HepG2 (cell line): ENCODE results near the gene ACOT8. TPM values are rescaled to one million over a fixed set of nuclear protein-coding genes. Genes with fewer than 3 reads are reported as not detected.

ENCODE experiments used
- ATAC-seq: fragments of 200-7000 bp; cut with Tn5 transposase; 3 replicates; pipeline ENCODE4 v1.9.1; 2020; ENCODE audit warnings: mild to moderate bottlenecking, moderate library complexity
- BruUV-seq: library from RNA; stranded (reverse); fragments of 400-500 nt; replicated peaks from 2 replicates; lab custom pipeline; 2021; lab: Mats Ljungman, UMichigan
- CTCF ChIA-PET: fragments of 300-600 bp; formaldehyde crosslinking; extraction: SDS; loops from one replicate; lab custom pipeline; 2021; ENCODE audit warnings: low total read pairs, inconsistent platforms, low intra/inter-chr PET ratio; lab: Yijun Ruan, JAX
- POLR2A ChIA-PET: fragments of 350-600 bp; sonication (Branson Sonifier 250); formaldehyde crosslinking; loops from one replicate; lab custom pipeline; 2020; ENCODE audit warnings: antibody characterized with exemption, inconsistent platforms; lab: Yijun Ruan, JAX
- DNase-seq: peaks from one replicate; pipeline ENCODE4 v3.0.0-alpha.2; 2015; ENCODE audit warnings: low spot score
- FAIRE-seq: peaks from 3 replicates; lab custom pipeline; 2011; peaks lifted over from hg19 to GRCh38; lab: Jason Lieb, UNC
- H2AFZ ChIP-seq: one replicate; pipeline ENCODE4 v1.6.1; 2011; ENCODE audit warnings: low read length, inconsistent platforms
- H3K27ac ChIP-seq: fragments of 300-600 bp; 3 replicates; pipeline ENCODE4 v1.8.0; 2011; ENCODE audit warnings: mixed run types, mild to moderate bottlenecking, mixed read lengths, low read length, inconsistent platforms; ENCODE audit not compliant: insufficient read depth; ENCODE audit errors: extremely low read length
- H3K27me3 ChIP-seq, 2 experiments: fragments of 200-600 bp in 1 of 2; 2 replicates in 1 of 2; 3 replicates in 1 of 2; pipeline versions ENCODE4 v1.6.0 to v1.8.0; 2011; ENCODE audit warnings: low read length in 2 of 2, mild to moderate bottlenecking in 2 of 2, moderate library complexity in 2 of 2, inconsistent platforms in 1 of 2; ENCODE audit not compliant: insufficient read depth in 2 of 2, control insufficient read depth in 1 of 2
- H3K36me3 ChIP-seq, 2 experiments: fragments of 200-600 bp in 1 of 2; replicated peaks in 1 of 2; 2 replicates in 1 of 2; 3 replicates in 1 of 2; pipeline versions ENCODE4 v1.5.1 to v1.8.0; 2011; ENCODE audit warnings: low read length in 2 of 2, inconsistent platforms in 1 of 2; ENCODE audit not compliant: insufficient read depth in 2 of 2, control insufficient read depth in 1 of 2
- H3K4me1 ChIP-seq: 2 replicates; pipeline ENCODE4 v1.5.1; 2012; ENCODE audit warnings: low read length, inconsistent platforms; ENCODE audit not compliant: insufficient read depth
- H3K4me2 ChIP-seq: 2 replicates; pipeline ENCODE4 v1.6.0; 2011; ENCODE audit warnings: low read depth, low read length, inconsistent platforms
- H3K4me3 ChIP-seq, 3 experiments: fragments of 200-600 bp in 1 of 3; sonication (generic), shearing (Covaris generic) in 1 of 3; replicated peaks in 1 of 3; 2 replicates each; pipeline ENCODE4 v1.5.1; 2011 to 2016; ENCODE audit warnings: low read length in 3 of 3, inconsistent platforms in 2 of 3, low read depth in 2 of 3, mild to moderate bottlenecking in 2 of 3, control low read depth in 1 of 3, mixed read lengths in 1 of 3; ENCODE audit not compliant: insufficient read depth in 1 of 3
- H3K79me2 ChIP-seq: one replicate; pipeline ENCODE4 v1.6.1; 2011; ENCODE audit warnings: low read length, inconsistent platforms; ENCODE audit not compliant: insufficient read depth
- H3K9ac ChIP-seq: 2 replicates; pipeline ENCODE4 v1.6.0; 2011; ENCODE audit warnings: mild to moderate bottlenecking, low read depth, low read length, inconsistent platforms; ENCODE audit not compliant: insufficient read depth
- H3K9me3 ChIP-seq: 2 replicates; pipeline ENCODE4 v1.5.1; 2012; ENCODE audit warnings: mild to moderate bottlenecking, low read length
- H4K20me1 ChIP-seq: 2 replicates; pipeline ENCODE4 v1.6.0; 2011; ENCODE audit warnings: inconsistent platforms, mild to moderate bottlenecking, low read length, moderate library complexity; ENCODE audit not compliant: insufficient read depth
- BORCS8-MEF2B ChIP-seq: sonication (generic); formaldehyde crosslinking; IDR thresholded peaks from 2 replicates; pipeline ENCODE4 v1.8.0; 2022; ENCODE audit warnings: mild to moderate bottlenecking, missing genetic modification reagents
- BRD4 ChIP-seq: sonication (generic); formaldehyde crosslinking; IDR thresholded peaks from 2 replicates; pipeline ENCODE4 v1.4.0; 2020; ENCODE audit warnings: missing genetic modification reagents
- CREB1 ChIP-seq, 2 experiments: fragments of 450-650 bp in 1 of 2; IDR thresholded peaks; 2 replicates each; pipeline ENCODE4 v1.6.1; 2016 to 2017; ENCODE audit warnings: control low read depth in 1 of 2, mild to moderate bottlenecking in 1 of 2, missing compliant biosample characterization in 1 of 2, missing genetic modification characterization in 1 of 2
- ELF3 ChIP-seq: IDR thresholded peaks from 2 replicates; pipeline ENCODE4 v1.6.1; 2016; ENCODE audit warnings: missing genetic modification reagents, missing compliant biosample characterization
- GABPA ChIP-seq, 2 experiments: IDR thresholded peaks; 2 replicates each; pipeline ENCODE4 v1.6.1; 2011 to 2016; ENCODE audit warnings: low read depth in 2 of 2, low read length in 1 of 2, missing biosample characterization in 1 of 2, missing genetic modification characterization in 1 of 2
- MEF2D ChIP-seq: sonication (generic); formaldehyde crosslinking; IDR thresholded peaks from 2 replicates; pipeline ENCODE4 v1.5.1; 2020; ENCODE audit warnings: mild to moderate bottlenecking, missing genetic modification reagents
- RBM39 ChIP-seq: fragments of 200-400 bp; formaldehyde crosslinking; IDR thresholded peaks from one replicate; pipeline ENCODE4 v1.6.1; 2018; ENCODE audit warnings: antibody characterized with exemption, mild to moderate bottlenecking, low read depth, low read length; ENCODE audit not compliant: poor library complexity, severe bottlenecking
- RXRA ChIP-seq: sonication (generic); formaldehyde crosslinking; IDR thresholded peaks from 2 replicates; pipeline ENCODE4 v1.5.1; 2020; ENCODE audit warnings: missing genetic modification reagents
- ZNF205 ChIP-seq: IDR thresholded peaks from 2 replicates; pipeline ENCODE4 v1.6.1; 2018; ENCODE audit warnings: missing biosample characterization, missing genetic modification reagents
- ZNF30 ChIP-seq: sonication (generic); formaldehyde crosslinking; IDR thresholded peaks from 2 replicates; pipeline ENCODE4 v1.5.0; 2020; ENCODE audit warnings: mild to moderate bottlenecking, missing genetic modification reagents
- ZNF44 ChIP-seq: sonication (generic); formaldehyde crosslinking; IDR thresholded peaks from 2 replicates; pipeline ENCODE4 v1.5.1; 2020; ENCODE audit warnings: mild to moderate bottlenecking, missing genetic modification reagents
- ZNF749 ChIP-seq: sonication (generic); formaldehyde crosslinking; IDR thresholded peaks from 2 replicates; pipeline ENCODE4 v1.8.0; 2022; ENCODE audit warnings: mild to moderate bottlenecking, missing genetic modification reagents, moderate library complexity, borderline replicate concordance
- ZSCAN25 ChIP-seq: sonication (generic); formaldehyde crosslinking; IDR thresholded peaks from 2 replicates; pipeline ENCODE4 v1.8.0; 2022; ENCODE audit warnings: mild to moderate bottlenecking, missing genetic modification reagents
- ZSCAN31 ChIP-seq: sonication (generic); formaldehyde crosslinking; IDR thresholded peaks from 2 replicates; pipeline ENCODE4 v1.5.0; 2020; ENCODE audit warnings: low read depth, mild to moderate bottlenecking, missing genetic modification reagents
- WGBS: methylation state at CpG from one replicate; pipeline ENCODE4 v1.1.6; 2017; ENCODE audit warnings: low lambda C conversion rate; 5-methylcytosine and 5-hydroxymethylcytosine counted together
- in situ Hi-C: cut with HindIII; loops from 2 replicates; pipeline ENCODE4 v1.10.0; 2017; ENCODE audit warnings: low pct_unique_long_range_greater_than_20kb; ENCODE audit not compliant: extremely low pct_ligation_motif_present
- intact Hi-C: fragments of 100-400 bp; cut with micrococcal nuclease; formaldehyde crosslinking; loops from one replicate; pipeline ENCODE4 v1.10.0; 2022; ENCODE audit not compliant: unreplicated experiment
- polyA plus RNA-seq, 8 experiments: library from polyadenylated mRNA; depleted of rRNA in 3 of 8; stranded (reverse) in 7 of 8; unstranded in 1 of 8; fragments of >200 nt; fragmentation: Illumina TruSeq in 4 of 8; extraction: Trizol in 4 of 8; gene quantifications; 2 replicates each; pipeline versions ENCODE4 v1.2.1 to v1.2.3, GENCODE V29; 2011 to 2016; ENCODE audit warnings: low read depth in 4 of 8, missing spikeins in 1 of 8, mixed read lengths in 1 of 8; ENCODE audit not compliant: insufficient read depth in 1 of 8
- total RNA-seq, 5 experiments: library from RNA; depleted of rRNA; stranded (reverse); fragments of >200 nt; fragmentation: Illumina TruSeq; extraction: Trizol; gene quantifications; 2 replicates each; pipeline ENCODE4 v1.2.3, GENCODE V29; 2016; ENCODE audit warnings: low read depth in 1 of 5
- TF ChIP-seq, protein P1 (sequence below): sonication (generic); formaldehyde crosslinking; IDR thresholded peaks from 2 replicates; pipeline ENCODE4 v1.4.0; 2020; ENCODE audit warnings: missing genetic modification reagents, borderline replicate concordance
- TF ChIP-seq, protein P2 (sequence below): sonication (generic); formaldehyde crosslinking; IDR thresholded peaks from 2 replicates; pipeline ENCODE4 v1.4.0; 2020; ENCODE audit warnings: missing genetic modification reagents, borderline replicate concordance

ACOT8 gene
- total and polyA plus RNA-seq, 2 of the 13 experiments (the other 11 are each of a cell fraction or from before 2014, with no cell fraction given), result 31.4 to 45.5 TPM

- intact Hi-C loops (loop anchor here (1.0 to 10.0 kb wide), 3 partner anchors 10 to 86 kb away; partner anchors contain the start of genes CTSA, DNTTIP1, NEURL2 and SNX21), in situ Hi-C loops (no loop called here)
- FAIRE-seq (peak; percentile 100), DNase-seq (peak; percentile 100), ATAC-seq (peak; percentile 98)
- H3K79me2 ChIP-seq, result peaks cover 16% of the 10 kb centered on the region
- H3K9me3 ChIP-seq, result no peaks in the 10 kb centered on the region
- ChIA-PET POLR2A (interaction anchor here (0.6 to 7.5 kb wide), 33 partner anchors 9 to 921 kb away, joined by 3 to 129 read pairs (median 6); partner anchors contain the start of genes ACOT8, CTSA, DNTTIP1 and NEURL2), CTCF (no interaction called here)
- peak within 1 kb of the TSS; percentile 83 to 92 (median 89) for H3K4me3 ChIP-seq
- BruUV-seq, result TSS peak; percentile 85
- peak within 1 kb of the TSS; percentile 91 for H3K9ac ChIP-seq
- no peaks in the 10 kb centered on the region; a peak in 1 of 5 replicates for H3K27me3 ChIP-seq
- H2AFZ ChIP-seq, result peak within 1 kb of the TSS; percentile 15
- H4K20me1 ChIP-seq, result no peaks in the 10 kb centered on the region
- H3K36me3 ChIP-seq, result peaks cover 22 to 45% of the 10 kb centered on the region in 2 experiments
- H3K4me1 ChIP-seq, result peaks cover 22% of the 10 kb centered on the region
- H3K27ac ChIP-seq, result peak within 1 kb of the TSS; percentile 75
- WGBS, result under 1% methylated on average over 23 of the region's 23 CpGs
- peak within 1 kb of the TSS; percentile 96 for H3K4me2 ChIP-seq
- no peak for TF ChIP-seq ZNF30 (CRISPR knock-in tag)
- 0 out of 2 replicates have a peak, but pooled peaks have one; percentile 41 for TF ChIP-seq ZNF749 (CRISPR knock-in tag)
- no peak; the same call in 1 of the 2 replicates for TF ChIP-seq ELF3 (CRISPR knock-in tag)
- peak; percentile 37 for TF ChIP-seq RBM39
- peak; percentile 70; the same call in 1 of the 2 replicates for TF ChIP-seq BRD4
- TF ChIP-seq ZNF44 (CRISPR knock-in tag), result peak; percentile 92
- TF ChIP-seq BORCS8-MEF2B, result peak; percentile 88
- TF ChIP-seq ZSCAN31 (CRISPR knock-in tag), result peak; percentile 79; the same call in 1 of the 2 replicates
- peak; percentile 96 for TF ChIP-seq CREB1 (IDR thresholded peaks at IDR 0.05)
- TF ChIP-seq CREB1 (CRISPR knock-in tag; IDR thresholded peaks at IDR 0.05), result peak; percentile 91
- TF ChIP-seq RXRA (CRISPR knock-in tag), result peak; percentile 95
- TF ChIP-seq GABPA (IDR thresholded peaks at IDR 0.05; ENCODE audit: low read depth, low read length), result no peak
- no peak for TF ChIP-seq GABPA (CRISPR knock-in tag; IDR thresholded peaks at IDR 0.05; ENCODE audit: low read depth)
- peak; percentile 73 for TF ChIP-seq MEF2D (CRISPR knock-in tag)
- TF ChIP-seq ZNF205 (CRISPR knock-in tag), result peak; percentile 87
- TF ChIP-seq, protein P1, sequence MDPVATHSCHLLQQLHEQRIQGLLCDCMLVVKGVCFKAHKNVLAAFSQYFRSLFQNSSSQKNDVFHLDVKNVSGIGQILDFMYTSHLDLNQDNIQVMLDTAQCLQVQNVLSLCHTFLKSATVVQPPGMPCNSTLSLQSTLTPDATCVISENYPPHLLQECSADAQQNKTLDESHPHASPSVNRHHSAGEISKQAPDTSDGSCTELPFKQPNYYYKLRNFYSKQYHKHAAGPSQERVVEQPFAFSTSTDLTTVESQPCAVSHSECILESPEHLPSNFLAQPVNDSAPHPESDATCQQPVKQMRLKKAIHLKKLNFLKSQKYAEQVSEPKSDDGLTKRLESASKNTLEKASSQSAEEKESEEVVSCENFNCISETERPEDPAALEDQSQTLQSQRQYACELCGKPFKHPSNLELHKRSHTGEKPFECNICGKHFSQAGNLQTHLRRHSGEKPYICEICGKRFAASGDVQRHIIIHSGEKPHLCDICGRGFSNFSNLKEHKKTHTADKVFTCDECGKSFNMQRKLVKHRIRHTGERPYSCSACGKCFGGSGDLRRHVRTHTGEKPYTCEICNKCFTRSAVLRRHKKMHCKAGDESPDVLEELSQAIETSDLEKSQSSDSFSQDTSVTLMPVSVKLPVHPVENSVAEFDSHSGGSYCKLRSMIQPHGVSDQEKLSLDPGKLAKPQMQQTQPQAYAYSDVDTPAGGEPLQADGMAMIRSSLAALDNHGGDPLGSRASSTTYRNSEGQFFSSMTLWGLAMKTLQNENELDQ, result 0 out of 2 replicates have a peak, but pooled peaks have one; percentile 70
- peak; percentile 86; the same call in 1 of the 2 replicates for TF ChIP-seq ZSCAN25 (CRISPR knock-in tag)
- TF ChIP-seq, protein P2, sequence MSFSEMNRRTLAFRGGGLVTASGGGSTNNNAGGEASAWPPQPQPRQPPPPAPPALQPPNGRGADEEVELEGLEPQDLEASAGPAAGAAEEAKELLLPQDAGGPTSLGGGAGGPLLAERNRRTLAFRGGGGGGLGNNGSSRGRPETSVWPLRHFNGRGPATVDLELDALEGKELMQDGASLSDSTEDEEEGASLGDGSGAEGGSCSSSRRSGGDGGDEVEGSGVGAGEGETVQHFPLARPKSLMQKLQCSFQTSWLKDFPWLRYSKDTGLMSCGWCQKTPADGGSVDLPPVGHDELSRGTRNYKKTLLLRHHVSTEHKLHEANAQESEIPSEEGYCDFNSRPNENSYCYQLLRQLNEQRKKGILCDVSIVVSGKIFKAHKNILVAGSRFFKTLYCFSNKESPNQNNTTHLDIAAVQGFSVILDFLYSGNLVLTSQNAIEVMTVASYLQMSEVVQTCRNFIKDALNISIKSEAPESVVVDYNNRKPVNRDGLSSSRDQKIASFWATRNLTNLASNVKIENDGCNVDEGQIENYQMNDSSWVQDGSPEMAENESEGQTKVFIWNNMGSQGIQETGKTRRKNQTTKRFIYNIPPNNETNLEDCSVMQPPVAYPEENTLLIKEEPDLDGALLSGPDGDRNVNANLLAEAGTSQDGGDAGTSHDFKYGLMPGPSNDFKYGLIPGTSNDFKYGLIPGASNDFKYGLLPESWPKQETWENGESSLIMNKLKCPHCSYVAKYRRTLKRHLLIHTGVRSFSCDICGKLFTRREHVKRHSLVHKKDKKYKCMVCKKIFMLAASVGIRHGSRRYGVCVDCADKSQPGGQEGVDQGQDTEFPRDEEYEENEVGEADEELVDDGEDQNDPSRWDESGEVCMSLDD (CRISPR knock-in tag), result no peak; the same call in 1 of the 2 replicates
Observed at GRCh38 chr20:45880988-45881788, 24.0 kb upstream of the ACOT8 start, which contains the start of gene ZSWIM1. TSS of gene ZSWIM1 (plus strand) at chr20:45881227. CDS start at chr20:45882593, 1,366 bp downstream.
